GM12801 (cell line): ENCODE results near the gene NPL.

ENCODE experiments used
- TF ChIP-seq, protein P1 (sequence below): IDR thresholded peaks from one replicate; pipeline ENCODE4 v1.5.1; 2011; ENCODE audit warnings: control low read depth; ENCODE audit not compliant: insufficient read length; ENCODE audit errors: extremely low read depth

NPL gene

DNA sequence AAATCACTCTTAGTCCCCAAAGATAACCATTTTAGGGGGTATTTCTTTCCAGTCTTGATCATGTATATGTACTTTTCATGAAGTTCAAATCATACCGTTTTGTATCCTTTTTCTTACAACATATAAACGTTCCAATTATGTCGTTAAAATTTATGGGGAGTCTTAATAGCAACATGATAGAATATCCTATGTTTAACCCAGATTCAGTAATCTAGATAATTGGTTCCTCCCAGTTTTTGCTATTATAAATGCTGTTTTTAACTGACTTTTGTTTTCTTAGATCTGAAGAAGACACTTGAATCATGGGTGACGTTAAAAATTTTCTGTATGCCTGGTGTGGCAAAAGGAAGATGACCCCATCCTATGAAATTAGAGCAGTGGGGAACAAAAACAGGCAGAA, 52.7 kb downstream of the NPL start:
- TF ChIP-seq, protein P1, sequence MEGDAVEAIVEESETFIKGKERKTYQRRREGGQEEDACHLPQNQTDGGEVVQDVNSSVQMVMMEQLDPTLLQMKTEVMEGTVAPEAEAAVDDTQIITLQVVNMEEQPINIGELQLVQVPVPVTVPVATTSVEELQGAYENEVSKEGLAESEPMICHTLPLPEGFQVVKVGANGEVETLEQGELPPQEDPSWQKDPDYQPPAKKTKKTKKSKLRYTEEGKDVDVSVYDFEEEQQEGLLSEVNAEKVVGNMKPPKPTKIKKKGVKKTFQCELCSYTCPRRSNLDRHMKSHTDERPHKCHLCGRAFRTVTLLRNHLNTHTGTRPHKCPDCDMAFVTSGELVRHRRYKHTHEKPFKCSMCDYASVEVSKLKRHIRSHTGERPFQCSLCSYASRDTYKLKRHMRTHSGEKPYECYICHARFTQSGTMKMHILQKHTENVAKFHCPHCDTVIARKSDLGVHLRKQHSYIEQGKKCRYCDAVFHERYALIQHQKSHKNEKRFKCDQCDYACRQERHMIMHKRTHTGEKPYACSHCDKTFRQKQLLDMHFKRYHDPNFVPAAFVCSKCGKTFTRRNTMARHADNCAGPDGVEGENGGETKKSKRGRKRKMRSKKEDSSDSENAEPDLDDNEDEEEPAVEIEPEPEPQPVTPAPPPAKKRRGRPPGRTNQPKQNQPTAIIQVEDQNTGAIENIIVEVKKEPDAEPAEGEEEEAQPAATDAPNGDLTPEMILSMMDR, result no peak

DNA sequence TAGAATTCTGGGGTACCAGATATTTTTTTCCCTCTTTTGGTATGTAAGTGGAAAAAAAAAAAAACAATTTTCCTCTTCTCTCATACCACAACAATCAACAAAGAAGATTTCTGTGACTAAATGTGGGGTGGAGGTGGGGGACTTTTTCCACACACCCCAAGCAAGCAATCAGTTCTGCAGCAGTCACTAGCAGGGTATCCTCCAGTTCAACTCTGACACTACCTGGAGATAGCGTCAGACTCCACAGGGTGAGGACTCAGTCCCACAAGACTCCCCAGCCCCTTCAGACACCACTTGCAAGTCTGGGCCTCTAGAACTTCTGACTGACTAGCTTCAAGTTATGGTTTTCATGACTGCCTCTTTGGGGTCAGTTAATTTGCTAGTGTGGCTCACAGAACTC, 55.8 kb downstream of the NPL start:
- TF ChIP-seq, protein P1, result no peak

DNA sequence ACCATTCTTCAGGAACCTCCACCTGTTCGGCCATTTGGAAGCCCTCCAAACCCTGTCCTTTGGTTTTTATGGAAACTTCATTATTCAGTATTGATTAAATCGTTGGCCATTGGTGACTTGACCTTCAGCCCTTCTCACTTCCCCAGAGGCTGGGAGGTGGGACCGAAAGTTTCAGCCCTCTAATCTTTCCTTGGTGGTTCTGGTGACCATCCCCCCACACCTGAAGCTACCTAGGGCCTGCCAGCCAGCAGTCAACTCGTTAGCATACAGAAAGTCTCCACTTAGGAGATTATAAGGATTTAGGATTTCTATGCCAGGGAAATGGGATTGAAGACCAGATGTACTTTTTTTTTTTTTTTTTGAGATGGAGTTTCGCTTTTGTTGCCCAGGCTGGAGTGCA, 56.3 kb downstream of the NPL start:
- TF ChIP-seq, protein P1, result no peak

DNA sequence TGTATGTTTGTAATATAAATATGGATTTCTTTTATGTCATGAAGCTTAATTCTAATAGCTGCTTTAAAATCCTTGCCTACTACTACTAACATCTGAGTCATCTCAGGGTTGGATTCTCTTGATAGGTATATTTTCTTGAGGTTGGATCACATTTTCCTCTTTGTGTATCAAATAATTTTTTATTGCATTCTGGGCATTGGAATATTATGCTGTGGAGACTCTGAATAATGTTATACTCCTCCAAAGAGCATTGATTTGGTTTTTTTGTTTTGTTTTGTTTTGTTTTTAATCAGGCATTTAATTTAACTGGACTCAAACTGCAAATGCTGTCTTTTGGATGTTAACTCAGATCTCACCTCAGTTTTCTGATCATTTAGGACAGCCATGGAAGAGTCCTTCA, 57.5 kb downstream of the NPL start:
- TF ChIP-seq, protein P1, result no peak

DNA sequence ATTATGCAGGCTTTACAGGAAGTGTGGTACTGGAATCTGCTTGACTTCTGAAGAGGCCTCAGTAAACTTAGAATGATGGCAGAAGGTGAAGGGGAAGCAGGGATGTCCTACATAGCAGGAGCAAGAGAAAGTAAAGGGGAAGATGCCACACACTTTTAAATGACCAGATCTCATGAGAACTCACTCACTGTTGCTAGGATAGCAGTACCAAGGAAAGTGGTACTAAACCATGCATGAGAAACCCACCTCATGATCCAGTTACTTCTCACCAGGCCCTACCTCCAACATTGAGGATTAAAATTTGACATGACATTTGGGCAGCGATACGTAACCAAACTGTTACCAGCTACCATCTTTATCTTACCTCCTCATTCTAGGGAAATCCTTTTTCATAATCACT, 59.2 kb downstream of the NPL start:
- TF ChIP-seq, protein P1, result no peak

DNA sequence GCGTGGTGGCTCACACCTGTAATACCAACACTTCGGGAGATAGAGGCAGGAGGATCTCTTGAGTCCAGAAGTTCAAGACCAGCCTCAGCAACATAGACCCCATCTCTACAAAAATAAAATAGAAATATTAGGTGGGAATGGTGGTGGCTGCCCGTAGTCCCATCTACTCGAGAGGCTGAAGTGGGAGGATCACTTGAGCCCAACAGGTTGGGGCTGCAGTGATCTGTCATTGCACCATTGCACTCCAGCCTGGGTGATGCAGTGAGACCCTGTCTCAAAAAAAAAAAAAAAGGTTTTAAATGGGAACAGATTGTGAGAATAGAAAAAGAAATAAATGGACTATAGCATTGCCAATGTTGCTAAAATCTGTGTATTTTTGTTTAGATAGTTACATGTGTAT, 60.7 kb downstream of the NPL start:
- TF ChIP-seq, protein P1, result no peak

DNA sequence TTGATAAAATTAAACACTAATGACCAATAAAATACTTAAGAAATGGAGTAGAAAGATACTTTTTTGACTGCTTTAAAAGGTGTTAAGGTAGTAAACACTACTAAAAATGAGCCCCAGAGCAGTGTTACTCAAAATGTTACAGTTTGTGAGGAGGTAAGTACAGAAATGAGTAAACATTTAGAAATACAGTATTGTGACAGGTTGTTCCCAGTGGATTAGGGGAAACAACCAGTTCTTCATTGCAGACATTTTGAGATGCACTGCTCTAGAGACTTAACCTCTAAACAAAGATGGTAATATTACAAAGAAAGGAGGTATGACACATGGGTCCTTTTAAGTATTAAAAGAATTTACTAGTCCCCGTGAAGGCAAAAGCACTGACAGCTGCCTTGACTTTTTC, 62.3 kb downstream of the NPL start:
- TF ChIP-seq, protein P1, result no peak

DNA sequence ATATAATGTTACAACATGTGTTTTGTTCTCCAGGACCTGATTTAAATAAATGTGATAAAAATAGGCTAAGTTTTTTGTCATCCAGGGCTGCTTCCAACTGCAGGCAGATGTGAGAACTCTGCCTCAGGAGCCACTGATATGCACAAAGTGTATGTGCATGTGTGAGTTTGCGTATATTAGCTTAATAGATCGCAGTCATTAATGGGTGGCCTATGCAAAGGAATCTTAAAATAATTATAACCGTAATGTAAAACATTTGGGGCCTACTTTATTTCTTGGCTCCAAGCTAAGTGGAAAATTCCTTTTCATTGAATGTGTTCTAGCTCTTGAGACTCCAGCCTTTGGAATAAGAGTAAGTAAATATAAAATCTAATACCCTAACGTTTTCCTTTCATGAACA, 66.3 kb downstream of the NPL start:
- TF ChIP-seq, protein P1, result no peak
